HG03097 (cell line): ENCODE measurements around the gene ADAMTS12.

Source experiments
- ATAC-seq: cut with Tn5 transposase; IDR thresholded peaks from one replicate; pipeline ENCODE4 v1.9.1; 2021; ENCODE audit not compliant: unreplicated experiment, low FRiP score

The ADAMTS12 gene

GRCh38 chr5:33852319-33852718 is 39.5 kb downstream of the ADAMTS12 start:
- ATAC-seq = no peak

- peak; percentile 97 for ATAC-seq
Observed at GRCh38 chr5:33850100-33850594, 41.6 kb downstream of the ADAMTS12 start.

- ATAC-seq = no peak
Observed at GRCh38 chr5:33848554-33848953, 43.2 kb downstream of the ADAMTS12 start.

GRCh38 chr5:33846851-33847250 is 44.9 kb downstream of the ADAMTS12 start:
- no peak for ATAC-seq

- ATAC-seq = no peak
Observed at GRCh38 chr5:33843579-33843978, 48.2 kb downstream of the ADAMTS12 start.

- ATAC-seq = no peak
Observed at GRCh38 chr5:33842456-33842855, 49.3 kb downstream of the ADAMTS12 start.

GRCh38 chr5:33841891-33842290 is 49.9 kb downstream of the ADAMTS12 start:
- no peak for ATAC-seq

GRCh38 chr5:33840927-33841547 is 50.8 kb downstream of the ADAMTS12 start:
- ATAC-seq = peak; percentile 85

- ATAC-seq = no peak
Observed at GRCh38 chr5:33837301-33837700, 54.5 kb downstream of the ADAMTS12 start.

GRCh38 chr5:33834334-33834733 is 57.5 kb downstream of the ADAMTS12 start:
- no peak for ATAC-seq

- no peak for ATAC-seq
Observed at GRCh38 chr5:33833237-33833575, 58.6 kb downstream of the ADAMTS12 start.

GRCh38 chr5:33832404-33833236 is 59.2 kb downstream of the ADAMTS12 start:
- no peak for ATAC-seq

GRCh38 chr5:33831041-33831440 is 60.7 kb downstream of the ADAMTS12 start:
- no peak for ATAC-seq

GRCh38 chr5:33829430-33829829 is 62.4 kb downstream of the ADAMTS12 start:
- ATAC-seq = no peak

- no peak for ATAC-seq
Observed at GRCh38 chr5:33828626-33829308, 63.0 kb downstream of the ADAMTS12 start.

GRCh38 chr5:33827885-33828284 is 63.9 kb downstream of the ADAMTS12 start:
- no peak for ATAC-seq

GRCh38 chr5:33827018-33827707 is 64.6 kb downstream of the ADAMTS12 start:
- ATAC-seq = no peak

GRCh38 chr5:33824516-33825195 is 67.1 kb downstream of the ADAMTS12 start:
- ATAC-seq = no peak

GRCh38 chr5:33817301-33817700 is 74.5 kb downstream of the ADAMTS12 start:
- ATAC-seq = no peak

GRCh38 chr5:33816791-33817190 is 75.0 kb downstream of the ADAMTS12 start:
- no peak for ATAC-seq
